ENCODE data around the gene SEMA3B. TPM values are rescaled to one million over a fixed set of nuclear protein-coding genes. Genes with fewer than 3 reads are reported as not detected.

SEMA3B gene
- polyA plus RNA-seq, 3 donors, result 0.56 TPM; not detected in 2

- TF ChIP-seq, protein P1, sequence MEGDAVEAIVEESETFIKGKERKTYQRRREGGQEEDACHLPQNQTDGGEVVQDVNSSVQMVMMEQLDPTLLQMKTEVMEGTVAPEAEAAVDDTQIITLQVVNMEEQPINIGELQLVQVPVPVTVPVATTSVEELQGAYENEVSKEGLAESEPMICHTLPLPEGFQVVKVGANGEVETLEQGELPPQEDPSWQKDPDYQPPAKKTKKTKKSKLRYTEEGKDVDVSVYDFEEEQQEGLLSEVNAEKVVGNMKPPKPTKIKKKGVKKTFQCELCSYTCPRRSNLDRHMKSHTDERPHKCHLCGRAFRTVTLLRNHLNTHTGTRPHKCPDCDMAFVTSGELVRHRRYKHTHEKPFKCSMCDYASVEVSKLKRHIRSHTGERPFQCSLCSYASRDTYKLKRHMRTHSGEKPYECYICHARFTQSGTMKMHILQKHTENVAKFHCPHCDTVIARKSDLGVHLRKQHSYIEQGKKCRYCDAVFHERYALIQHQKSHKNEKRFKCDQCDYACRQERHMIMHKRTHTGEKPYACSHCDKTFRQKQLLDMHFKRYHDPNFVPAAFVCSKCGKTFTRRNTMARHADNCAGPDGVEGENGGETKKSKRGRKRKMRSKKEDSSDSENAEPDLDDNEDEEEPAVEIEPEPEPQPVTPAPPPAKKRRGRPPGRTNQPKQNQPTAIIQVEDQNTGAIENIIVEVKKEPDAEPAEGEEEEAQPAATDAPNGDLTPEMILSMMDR (IDR thresholded peaks at IDR 0.05), result no peak
- H3K27ac Mint-ChIP-seq, result no peak overlapping the region
- Histone ChIP-seq H3K4me3 (replicated peaks in 1 of 3; ENCODE audit: low read depth in 2 of 3, low read length in 3 of 3) (no peak overlapping the region), H3K9ac (ENCODE audit: insufficient read depth, low read length, poor library complexity, severe bottlenecking) (no peak overlapping the region), H3K79me2 (ENCODE audit: insufficient read depth, low read length) (no peaks in the 10 kb centered on the region), H3K4me1 (ENCODE audit: control insufficient read depth in 1 of 2, insufficient read depth in 2 of 2, low read length in 2 of 2) (peaks cover 7 to 8% of the 10 kb centered on the region in 2 donors), H3K27me3 (ENCODE audit: control insufficient read depth in 2 of 2, insufficient read depth in 2 of 2, low read length in 2 of 2) (peaks cover 0 to 8% of the 10 kb centered on the region in 2 donors), H4K20me1 (ENCODE audit: insufficient read depth, low read length) (no peaks in the 10 kb centered on the region), H2AFZ (ENCODE audit: insufficient read depth, low read depth, low read length, poor library complexity, severe bottlenecking) (peak overlapping the region; percentile 8), H3K36me3 (replicated peaks in 1 of 2; ENCODE audit: control insufficient read depth in 1 of 2, insufficient read depth in 2 of 2, low read length in 2 of 2) (no peaks in the 10 kb centered on the region), H3K9me3 (replicated peaks in 1 of 2; ENCODE audit: control insufficient read depth in 1 of 2, insufficient read depth in 1 of 2, low read length in 2 of 2) (no peaks in the 10 kb centered on the region), H3K27ac (ENCODE audit: low read depth in 1 of 2, low read length in 2 of 2) (no peak overlapping the region), H3K4me2 (replicated peaks; ENCODE audit: extremely low read depth, low read length, poor library complexity, severe bottlenecking) (no peak overlapping the region)
- no peak overlapping the region for H3K4me3 Mint-ChIP-seq
- intact Hi-C loops (cut with micrococcal nuclease), result loop anchor here in 1 of 2 donors (5.0 to 10.0 kb wide), 2 partner anchors 99 to 1177 kb away; no protein-coding TSS in a partner anchor
- H3K9me3 Mint-ChIP-seq, result peaks cover 0 to 2% (median 0%) of the 10 kb centered on the region in 7 donors
- H3K4me1 Mint-ChIP-seq, result peaks cover 8% of the 10 kb centered on the region
- WGBS (ENCODE audit: insufficient coverage), result 32% methylated on average over 11 of the region's 12 CpGs
- peaks cover 14 to 30% (median 27%) of the 10 kb centered on the region in 3 donors for H3K27me3 Mint-ChIP-seq (ENCODE audit: low read depth in 3 of 3)
- H3K36me3 Mint-ChIP-seq, result no peaks in the 10 kb centered on the region
- peak in 1 of 3 donors; percentile 62 for DNase-seq
These were observed 47.4 kb upstream of the SEMA3B start for GRCh38 chr3:50221411-50222168.

- H3K27ac Mint-ChIP-seq, result no peak overlapping the region
- intact Hi-C loops (cut with micrococcal nuclease), result loop anchor here in 1 of 2 donors (5.0 to 10.0 kb wide), 2 partner anchors 100 to 1177 kb away; no protein-coding TSS in a partner anchor
- no CpG with 5 or more reads among the region's 1 CpG for WGBS (ENCODE audit: insufficient coverage)
These were observed 46.8 kb upstream of the SEMA3B start for GRCh38 chr3:50222169-50222528.

More at GRCh38 chr3:50222169-50222528, 46.8 kb upstream of the SEMA3B start:
- Mint-ChIP-seq H3K4me3 (no peak overlapping the region), H3K27me3 (ENCODE audit: low read depth in 3 of 3) (peaks cover 17 to 30% (median 29%) of the 10 kb centered on the region in 3 donors), H3K9me3 (peaks cover 0 to 2% (median 0%) of the 10 kb centered on the region in 7 donors), H3K4me1 (peaks cover 14% of the 10 kb centered on the region), H3K36me3 (no peaks in the 10 kb centered on the region)
- peaks cover 13 to 14% of the 10 kb centered on the region in 2 donors for H3K4me1 ChIP-seq (ENCODE audit: control insufficient read depth in 1 of 2, insufficient read depth in 2 of 2, low read length in 2 of 2)
- H3K9me3 ChIP-seq (replicated peaks in 1 of 2; ENCODE audit: control insufficient read depth in 1 of 2, insufficient read depth in 1 of 2, low read length in 2 of 2), result no peaks in the 10 kb centered on the region
- H3K36me3 ChIP-seq (replicated peaks in 1 of 2; ENCODE audit: control insufficient read depth in 1 of 2, insufficient read depth in 2 of 2, low read length in 2 of 2), result no peaks in the 10 kb centered on the region
- H2AFZ ChIP-seq (ENCODE audit: insufficient read depth, low read depth, low read length, poor library complexity, severe bottlenecking), result no peak overlapping the region
- H3K9ac ChIP-seq (ENCODE audit: insufficient read depth, low read length, poor library complexity, severe bottlenecking), result no peak overlapping the region
- H3K4me3 ChIP-seq (replicated peaks in 1 of 3; ENCODE audit: low read depth in 2 of 3, low read length in 3 of 3), result no peak overlapping the region
- H4K20me1 ChIP-seq (ENCODE audit: insufficient read depth, low read length), result no peaks in the 10 kb centered on the region
- no peak for DNase-seq
- no peak overlapping the region for H3K27ac ChIP-seq (ENCODE audit: low read depth in 1 of 2, low read length in 2 of 2)
- TF ChIP-seq, protein P1 (IDR thresholded peaks at IDR 0.05), result no peak
- peaks cover 0 to 8% of the 10 kb centered on the region in 2 donors for H3K27me3 ChIP-seq (ENCODE audit: control insufficient read depth in 2 of 2, insufficient read depth in 2 of 2, low read length in 2 of 2)
- H3K4me2 ChIP-seq (replicated peaks; ENCODE audit: extremely low read depth, low read length, poor library complexity, severe bottlenecking), result no peak overlapping the region
- no peaks in the 10 kb centered on the region for H3K79me2 ChIP-seq (ENCODE audit: insufficient read depth, low read length)

All from CD14-positive monocyte (primary cell).